ENCODE measurements around the gene DTX3. TPM values are rescaled to one million over a fixed set of nuclear protein-coding genes. Genes with fewer than 3 reads are reported as not detected.
"Not testable (repeated sequence)": the region's sequence is repeated elsewhere in the genome, so short reads cannot be mapped to it uniquely, and the experiment has no call there.

Gene DTX3
- total RNA-seq, 2 donors from 2014 or later: 4.6 to 12.2 TPM

DNA sequence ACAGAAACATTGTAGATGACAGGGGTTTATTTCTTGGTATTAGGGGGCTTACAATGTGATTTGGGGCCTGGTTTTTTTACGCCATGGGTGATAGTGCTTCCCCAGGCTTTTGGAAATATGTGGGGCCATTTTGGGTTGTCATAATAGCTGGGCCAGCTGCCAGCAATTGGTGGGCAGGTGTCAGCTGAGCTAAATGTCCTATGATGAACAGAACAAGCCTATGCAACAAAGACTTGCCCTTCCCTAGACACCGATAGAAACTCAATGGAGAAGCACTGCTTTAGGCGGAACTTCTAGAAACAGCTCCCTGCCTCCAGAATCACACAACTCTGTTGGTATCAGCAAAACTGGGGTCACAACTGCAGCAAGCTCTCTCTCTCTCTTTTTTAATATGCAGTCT, 33.5 kb downstream of the DTX3 start:
- DNase-seq (no peak), ATAC-seq (no peak)
- Histone ChIP-seq H3K9me3 (no peaks in the 10 kb centered on the region), H3K27me3 (peaks cover 0 to 3% of the 10 kb centered on the region in 2 donors), H3K27ac (no peak overlapping the region), H3K4me3 (no peak overlapping the region), H3K4me1 (peaks cover 14% of the 10 kb centered on the region), H3K36me3 (replicated peaks in 1 of 2; ENCODE audit: insufficient read depth in 1 of 2, low read depth in 2 of 2) (no peaks in the 10 kb centered on the region)
- intact Hi-C loops (cut with DNase I): no loop called here
- TF ChIP-seq POLR2A (IDR thresholded peaks at IDR 0.05): no peak
- no peak for TF ChIP-seq CTCF (IDR thresholded peaks at IDR 0.05)
- 88 to 92% methylated on average over 3 of the region's 3 CpGs for WGBS, 2 donors

GRCh38 chr12:57640175-57641042, 35.8 kb downstream of the DTX3 start:
- intact Hi-C loops (cut with DNase I): no loop called here
- Histone ChIP-seq H3K27ac (no peak overlapping the region), H3K9me3 (no peaks in the 10 kb centered on the region), H3K4me1 (peaks cover 10% of the 10 kb centered on the region), H3K4me3 (no peak overlapping the region), H3K36me3 (replicated peaks in 1 of 2; ENCODE audit: insufficient read depth in 1 of 2, low read depth in 2 of 2) (no peaks in the 10 kb centered on the region), H3K27me3 (no peaks in the 10 kb centered on the region)
- TF ChIP-seq CTCF (IDR thresholded peaks at IDR 0.05): no peak
- no peak for TF ChIP-seq POLR2A (IDR thresholded peaks at IDR 0.05)
- no peak for ATAC-seq
- WGBS, 2 donors: 74 to 75% methylated on average over 7 of the region's 7 CpGs
- no peak for DNase-seq

DNA sequence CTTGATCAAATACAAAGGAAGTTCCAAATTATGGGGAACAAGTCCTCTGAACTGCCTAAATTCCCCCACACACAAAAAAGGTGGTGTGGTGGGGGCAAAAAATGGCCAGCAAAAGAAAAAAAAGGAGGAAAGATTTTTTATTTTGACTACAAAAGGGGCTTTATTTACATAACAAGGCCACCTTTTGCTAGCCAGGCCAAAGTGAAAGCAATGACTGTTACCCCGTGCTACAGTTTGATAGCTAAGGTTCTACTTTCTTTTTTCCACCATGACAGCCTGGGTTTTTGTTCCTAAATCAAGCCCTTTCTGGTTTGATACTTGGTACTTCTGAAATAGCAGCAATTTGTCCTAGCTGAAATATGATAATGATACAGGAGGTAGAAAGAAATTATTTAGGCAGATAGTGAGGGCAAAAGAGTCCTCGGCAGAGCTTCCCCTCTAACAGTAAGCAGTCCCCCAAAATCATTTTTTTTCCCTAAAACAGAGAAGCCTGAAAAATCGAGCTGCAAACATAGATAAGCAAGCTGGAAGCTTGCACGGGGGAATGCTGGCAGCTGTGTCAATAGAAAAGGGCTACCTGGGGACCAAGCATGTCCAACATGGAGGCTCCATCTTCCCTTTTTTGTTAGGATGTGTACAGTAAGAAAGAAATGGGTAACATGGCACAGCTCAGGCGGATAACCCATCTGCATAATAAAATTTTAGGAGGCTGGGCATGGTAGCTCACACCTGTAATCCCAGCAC, 37.2 kb downstream of the DTX3 start:
- no peak for ATAC-seq
- no peaks in the 10 kb centered on the region for H3K36me3 ChIP-seq (replicated peaks in 1 of 2; ENCODE audit: insufficient read depth in 1 of 2, low read depth in 2 of 2)
- H3K9me3 ChIP-seq: no peaks in the 10 kb centered on the region
- H3K4me1 ChIP-seq: peaks cover 10% of the 10 kb centered on the region
- peak overlapping the region in 1 of 4 donors; percentile 20 for H3K27ac ChIP-seq
- TF ChIP-seq POLR2A (IDR thresholded peaks at IDR 0.05) (no peak), CTCF (IDR thresholded peaks at IDR 0.05) (no peak)
- H3K4me3 ChIP-seq: no peak overlapping the region
- no peaks in the 10 kb centered on the region for H3K27me3 ChIP-seq
- peak; percentile 46 to 67 (median 50) for DNase-seq
- intact Hi-C loops (cut with DNase I): no loop called here
- 27 to 34% methylated on average over 5 of the region's 5 CpGs for WGBS, 2 donors

- H3K4me1 ChIP-seq; H3K9me3 ChIP-seq; H3K27me3 ChIP-seq; H3K36me3 ChIP-seq (replicated peaks in 1 of 2; ENCODE audit: insufficient read depth in 1 of 2, low read depth in 2 of 2); H3K27ac ChIP-seq; intact Hi-C loops (cut with DNase I); ATAC-seq; DNase-seq; H3K4me3 ChIP-seq: not testable (repeated sequence)
- WGBS, 2 donors: 54 to 60% methylated on average over 7 to 10 of the region's 13 CpGs
These were observed 41.5 kb downstream of the DTX3 start for GRCh38 chr12:57645990-57646658.

- H3K36me3 ChIP-seq (replicated peaks in 1 of 2; ENCODE audit: insufficient read depth in 1 of 2, low read depth in 2 of 2); H3K4me3 ChIP-seq; ATAC-seq; H3K4me1 ChIP-seq; H3K27me3 ChIP-seq; DNase-seq; H3K27ac ChIP-seq; intact Hi-C loops (cut with DNase I); H3K9me3 ChIP-seq: not testable (repeated sequence)
- WGBS, 2 donors: 100% methylated on average over 5 of the region's 15 CpGs; no CpG with 5 or more reads in 1 of the 2 donors
These were observed 42.0 kb downstream of the DTX3 start for GRCh38 chr12:57646659-57647049.

All from body of pancreas (tissue), 4 donors.